Measurements from ENCODE around the gene DNAH3.
"Not testable (repeated sequence)": the region's sequence is repeated elsewhere in the genome, so short reads cannot be mapped to it uniquely, and the experiment has no call there.

Gene DNAH3

GRCh38 chr16:20930365-20930690 is 220.3 kb downstream of the DNAH3 start:
- no peak for DNase-seq

- DNase-seq = not testable (repeated sequence)
Measured at GRCh38 chr16:20929676-20930364, 220.8 kb downstream of the DNAH3 start.

GRCh38 chr16:20928774-20929411 is 221.8 kb downstream of the DNAH3 start:
- DNase-seq = no peak

- DNase-seq = no peak
Measured at GRCh38 chr16:20925751-20926150, 224.9 kb downstream of the DNAH3 start.

GRCh38 chr16:20923876-20924275 is 226.8 kb downstream of the DNAH3 start:
- no peak for DNase-seq

- no peak for DNase-seq
Measured at GRCh38 chr16:20920799-20921198, 229.8 kb downstream of the DNAH3 start.

GRCh38 chr16:20920091-20920490 is 230.6 kb downstream of the DNAH3 start:
- DNase-seq = no peak

GRCh38 chr16:20918486-20919239 is 232.0 kb downstream of the DNAH3 start:
- no peak for DNase-seq

- DNase-seq = no peak
Measured at GRCh38 chr16:20916942-20917341, 233.7 kb downstream of the DNAH3 start.

GRCh38 chr16:20916289-20916688 is 234.4 kb downstream of the DNAH3 start:
- no peak for DNase-seq

GRCh38 chr16:20911361-20911760 is 239.3 kb downstream of the DNAH3 start:
- no peak for DNase-seq

GRCh38 chr16:20910781-20911321 is 239.8 kb downstream of the DNAH3 start:
- DNase-seq = no peak

- peak; percentile 22 for DNase-seq
Measured at GRCh38 chr16:20906341-20907255, 244.0 kb downstream of the DNAH3 start.

- no peak for DNase-seq
Measured at GRCh38 chr16:20905576-20905975, 245.1 kb downstream of the DNAH3 start.

GRCh38 chr16:20904507-20905081 is 246.1 kb downstream of the DNAH3 start:
- no peak for DNase-seq

- no peak for DNase-seq
Measured at GRCh38 chr16:20903899-20904506, 246.6 kb downstream of the DNAH3 start.

- DNase-seq = no peak
Measured at GRCh38 chr16:20903116-20903898, 247.3 kb downstream of the DNAH3 start.

- DNase-seq = no peak
Measured at GRCh38 chr16:20902426-20902825, 248.2 kb downstream of the DNAH3 start.

- DNase-seq = no peak
Measured at GRCh38 chr16:20901436-20902112, 249.1 kb downstream of the DNAH3 start.

GRCh38 chr16:20901068-20901435 is 249.6 kb downstream of the DNAH3 start:
- no peak for DNase-seq

All from T1000 (cell line).